NCI-H187 (cell line): ENCODE data around the gene SLC22A3.

Experiments used
- DNase-seq, 2 experiments: peaks; one replicate each; lab custom pipeline; 2025; lab: John Stamatoyannopoulos, UW

SLC22A3 gene

GRCh38 chr6:160333841-160334240, 14.3 kb upstream of the SLC22A3 start:
- DNase-seq, result no peak

GRCh38 chr6:160336200-160336599, 12.0 kb upstream of the SLC22A3 start:
- no peak for DNase-seq

DNA sequence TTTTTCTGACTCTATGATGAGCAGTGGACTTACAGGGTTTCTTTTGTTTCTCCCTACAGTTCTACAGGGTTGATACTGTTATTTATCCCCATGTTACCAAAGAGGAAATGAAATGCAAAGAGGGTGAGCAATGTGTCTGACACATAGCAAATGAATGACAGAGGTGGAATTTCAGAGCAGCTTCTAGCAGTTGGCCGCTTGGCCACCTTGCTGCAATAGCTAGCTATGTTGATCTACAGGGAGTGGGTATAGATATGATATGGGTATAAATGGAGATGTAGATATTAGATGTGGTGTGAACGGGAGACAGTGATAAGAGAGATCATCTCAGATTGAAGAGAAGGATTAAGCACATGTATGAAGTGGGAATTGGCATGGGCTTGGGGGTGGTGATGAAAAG, 10.9 kb upstream of the SLC22A3 start:
- DNase-seq, result no peak

DNA sequence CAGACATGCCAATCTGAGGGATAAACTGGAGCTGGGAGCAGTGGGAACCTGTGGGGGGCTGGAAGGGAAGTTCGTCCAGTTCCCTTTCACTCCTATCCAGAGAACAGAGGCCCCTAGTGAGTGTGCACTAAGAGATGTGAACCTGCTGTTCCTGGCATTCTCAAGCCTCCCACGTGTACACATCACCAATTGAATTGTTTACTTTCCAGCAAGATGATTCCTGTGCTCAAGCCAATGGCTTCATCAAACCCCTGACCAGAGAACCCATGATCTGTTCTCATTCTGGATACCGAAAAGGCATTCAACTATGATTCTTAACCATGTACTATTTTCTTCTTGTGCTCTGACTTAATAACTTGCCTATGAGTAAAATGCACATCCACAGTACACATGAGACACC, 10.2 kb upstream of the SLC22A3 start:
- DNase-seq, result no peak

DNA sequence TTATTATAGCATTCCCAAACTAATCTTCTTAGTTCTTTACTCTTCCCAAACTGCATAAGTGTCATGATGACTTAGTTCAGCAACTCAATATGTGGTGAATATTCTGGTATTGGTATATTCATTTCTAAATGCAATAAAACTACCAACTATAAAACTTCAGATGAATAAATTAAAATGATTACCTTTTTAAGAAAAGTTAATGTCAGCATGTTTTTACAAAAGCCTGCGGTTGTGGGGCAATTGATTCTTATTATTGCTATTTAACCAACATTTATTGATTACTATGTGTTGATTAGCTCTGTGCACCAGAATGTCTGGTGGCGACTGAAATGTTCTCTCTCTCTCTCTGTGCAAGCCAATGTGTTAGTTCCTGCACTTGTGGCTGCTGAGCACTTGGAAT, 5.0 kb upstream of the SLC22A3 start:
- DNase-seq, result no peak

GRCh38 chr6:160344271-160344670, 3.9 kb upstream of the SLC22A3 start:
- no peak for DNase-seq

DNA sequence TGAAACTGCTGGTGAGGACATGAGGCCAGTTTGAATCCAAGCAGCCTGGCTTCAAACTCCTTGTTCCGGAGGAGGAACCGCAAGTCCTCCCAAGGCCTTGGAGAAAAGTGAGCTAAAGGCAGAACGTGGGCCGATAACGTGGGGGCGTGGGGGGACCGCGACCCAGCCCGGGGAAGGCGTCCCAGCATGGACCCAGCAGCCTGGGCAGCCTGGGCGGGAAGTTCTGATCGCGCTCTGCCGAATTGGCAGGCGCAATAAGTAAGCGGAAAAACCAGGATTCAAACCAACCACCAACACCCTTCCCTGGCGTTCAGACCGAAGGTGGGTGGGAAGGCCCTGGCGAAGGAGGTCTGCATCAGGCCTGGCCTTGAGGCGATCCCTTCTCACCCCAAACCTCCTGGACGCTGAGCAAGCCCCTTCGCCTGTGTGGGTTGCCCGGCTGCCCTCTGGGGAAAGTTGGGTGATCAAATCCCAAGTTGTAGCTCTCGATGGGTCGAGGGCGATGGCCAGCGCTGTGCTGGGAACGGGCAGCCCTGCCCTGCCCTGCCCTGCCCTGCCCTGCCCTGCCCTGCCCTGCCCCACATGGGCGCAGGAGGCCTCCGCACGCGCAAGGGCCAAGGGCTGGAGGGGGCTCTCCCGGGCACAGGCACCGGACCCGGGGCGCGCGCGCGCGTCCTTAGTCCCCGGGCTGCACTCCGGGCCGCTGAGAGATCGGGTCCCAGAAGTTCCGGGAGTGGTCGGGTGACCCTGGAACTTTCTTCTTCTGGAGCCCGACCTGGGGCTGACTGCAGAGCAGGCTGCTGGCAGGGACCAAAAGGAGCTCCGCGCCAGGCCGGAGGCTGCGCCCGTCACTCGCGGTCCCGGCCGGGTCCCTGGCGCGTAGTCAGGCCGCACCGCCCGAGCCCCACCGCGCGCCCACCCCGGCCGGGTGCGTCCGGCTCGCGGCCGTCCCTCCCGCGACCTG, 637 bp upstream of the SLC22A3 start:
- no peak for DNase-seq

GRCh38 chr6:160349020-160349441, 853 bp downstream of the SLC22A3 start:
- no peak for DNase-seq

- no peak for DNase-seq
Measured at GRCh38 chr6:160349814-160350350, 1.7 kb downstream of the SLC22A3 start.

DNA sequence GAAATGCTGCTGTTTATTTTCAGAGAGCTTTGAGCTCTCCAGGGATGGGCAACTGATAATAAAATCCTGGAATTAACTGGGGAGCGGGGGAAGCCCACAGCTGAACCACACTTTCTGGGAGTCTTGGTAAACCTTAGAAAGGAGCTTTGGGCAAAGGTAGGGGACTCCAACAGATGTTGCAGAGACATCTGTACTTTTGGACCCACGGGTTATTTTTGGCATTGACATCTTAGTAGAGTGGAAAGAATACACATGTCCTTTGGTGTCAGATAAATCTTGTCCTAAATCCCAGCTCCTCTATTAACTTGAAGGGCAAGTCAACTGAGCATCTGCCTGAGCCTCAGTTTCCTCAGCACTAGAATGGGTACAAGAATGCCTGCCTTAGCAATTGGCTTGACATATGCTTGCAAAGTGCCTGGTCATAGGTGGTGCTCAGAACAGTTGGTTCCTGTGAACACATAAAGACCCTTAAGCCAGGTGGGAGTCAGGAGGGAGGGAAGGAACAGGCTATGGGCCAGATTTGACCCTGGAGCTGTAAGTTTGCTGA, 5.8 kb downstream of the SLC22A3 start:
- no peak for DNase-seq

DNA sequence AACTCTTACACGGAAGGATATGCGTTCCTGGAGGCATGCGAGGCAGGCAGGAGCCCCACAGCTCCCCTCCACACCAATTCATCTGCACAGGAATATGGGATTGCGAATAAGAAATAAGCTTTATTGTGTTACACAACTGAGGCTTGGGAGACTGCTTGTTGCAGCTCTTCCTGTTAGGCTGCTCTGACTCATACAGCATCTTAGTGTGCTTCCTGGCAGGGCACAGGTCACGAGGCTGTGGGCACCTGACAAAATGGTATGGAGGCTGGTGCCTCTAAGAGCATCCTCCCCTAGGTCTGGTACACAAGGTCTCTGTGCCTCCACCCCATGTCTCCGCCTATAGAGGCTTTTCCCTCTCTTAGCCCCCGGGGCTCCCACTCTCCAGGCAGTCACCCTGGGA, 6.8 kb downstream of the SLC22A3 start:
- DNase-seq, result no peak

DNA sequence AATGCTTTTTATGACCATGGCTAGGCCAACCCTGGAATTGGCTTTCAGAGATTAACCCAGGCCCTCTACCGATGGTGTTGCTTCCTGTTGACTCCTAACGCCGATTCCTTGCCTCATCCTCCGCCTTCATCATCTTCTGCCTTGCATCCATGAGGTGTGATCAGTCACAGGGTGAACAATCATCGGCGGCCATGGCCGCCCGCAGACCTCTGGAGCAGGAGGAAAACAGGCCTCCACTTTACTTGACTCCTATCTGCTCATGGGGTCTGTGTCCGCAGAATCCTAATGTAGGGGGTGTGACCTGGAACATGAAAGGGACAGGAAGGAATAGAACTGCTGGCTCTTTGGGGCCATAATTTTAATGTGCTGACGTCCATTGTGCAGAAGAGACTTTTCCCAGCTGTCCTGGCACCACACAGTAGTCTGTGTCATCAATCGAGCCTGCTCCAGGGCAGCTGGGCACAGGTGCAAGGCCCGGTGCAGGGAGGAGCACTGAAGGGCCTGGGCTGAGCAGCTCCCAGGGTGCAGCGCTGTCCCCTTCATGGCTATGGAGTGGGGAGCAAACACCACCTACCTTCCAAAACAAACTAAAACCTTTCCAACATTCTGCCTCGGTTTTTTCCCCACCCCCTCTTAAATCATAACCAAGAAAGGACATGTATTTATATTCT, 8.0 kb downstream of the SLC22A3 start:
- DNase-seq, result no peak

DNA sequence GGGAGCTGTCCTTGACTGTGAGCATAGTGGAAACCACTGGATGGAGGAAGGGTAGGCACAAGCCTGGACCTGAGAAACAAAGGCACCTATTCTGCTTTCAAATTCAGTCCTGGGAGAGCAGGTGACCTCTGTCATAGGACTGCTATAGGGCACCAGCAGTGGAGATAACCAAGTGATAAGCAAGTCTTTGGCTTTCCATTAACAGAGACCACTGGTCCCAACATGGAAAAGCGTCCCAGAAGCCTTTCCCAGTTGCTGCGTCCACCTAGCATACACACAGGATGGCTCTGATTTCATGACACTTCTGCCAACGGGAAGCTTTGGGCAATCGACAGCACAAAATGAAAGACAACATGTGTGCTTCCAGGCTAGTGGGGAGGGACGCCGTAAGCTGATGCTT, 8.9 kb downstream of the SLC22A3 start:
- no peak for DNase-seq

DNA sequence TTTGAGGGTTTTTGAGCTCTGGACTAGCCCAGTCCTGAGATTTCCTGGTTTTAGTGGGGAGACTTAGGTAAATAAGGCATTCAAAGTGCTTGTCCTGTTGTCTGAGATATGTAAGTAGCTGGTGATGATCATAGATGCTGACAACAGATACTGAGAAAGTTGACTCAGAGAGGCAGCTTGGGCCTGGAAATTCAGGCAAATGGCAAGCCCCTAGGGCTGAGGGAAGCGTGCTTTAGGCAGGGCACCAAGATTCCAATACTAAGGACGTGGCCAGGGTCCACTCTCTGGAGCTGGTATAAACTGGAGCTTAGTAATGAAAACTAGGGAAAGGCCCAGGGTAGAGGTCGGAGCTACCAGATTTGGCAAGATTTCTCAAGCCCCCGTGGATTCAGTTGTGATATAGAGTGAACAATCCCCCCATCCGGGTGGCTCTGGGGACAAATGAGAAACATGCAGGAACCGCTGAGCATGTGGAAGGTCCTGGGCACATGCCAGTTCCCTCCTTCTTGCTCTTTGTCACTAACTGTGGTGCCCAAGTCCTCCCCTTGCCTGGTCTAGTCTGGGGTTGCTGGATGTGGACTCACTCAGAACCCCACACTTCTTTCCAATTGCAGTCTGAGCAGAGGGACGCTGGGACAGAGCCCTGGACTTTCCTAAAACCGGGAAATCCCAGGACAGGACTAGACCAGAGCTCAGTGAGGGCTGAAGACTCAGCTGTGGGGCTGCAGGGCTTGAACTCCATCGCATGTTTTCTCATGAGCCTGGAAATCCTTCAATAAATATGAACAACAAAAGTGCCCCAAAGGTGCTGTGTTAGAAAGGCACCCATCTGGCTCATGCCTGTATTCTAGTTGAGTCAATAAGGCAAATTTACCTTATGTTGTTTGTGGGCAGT, 10.3 kb downstream of the SLC22A3 start:
- no peak for DNase-seq

DNA sequence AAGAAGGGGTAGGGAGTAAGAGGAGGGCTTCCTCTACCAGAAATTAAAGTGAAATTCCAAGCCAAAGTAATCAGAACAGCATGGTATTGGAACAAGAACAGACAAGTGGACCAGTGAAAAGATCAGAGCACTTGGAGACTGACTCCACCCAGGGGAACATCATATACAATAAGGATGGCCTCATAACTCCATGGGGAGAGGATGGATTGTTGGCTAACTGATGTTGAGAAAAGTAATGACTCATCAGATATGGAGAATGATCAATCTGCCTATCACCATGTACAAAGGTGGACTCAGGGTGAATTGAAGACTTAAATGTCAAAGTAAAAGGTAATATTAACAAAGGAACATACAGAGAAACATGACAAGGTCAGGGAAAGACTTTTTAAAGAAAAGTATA, 12.8 kb downstream of the SLC22A3 start:
- DNase-seq, result no peak

DNA sequence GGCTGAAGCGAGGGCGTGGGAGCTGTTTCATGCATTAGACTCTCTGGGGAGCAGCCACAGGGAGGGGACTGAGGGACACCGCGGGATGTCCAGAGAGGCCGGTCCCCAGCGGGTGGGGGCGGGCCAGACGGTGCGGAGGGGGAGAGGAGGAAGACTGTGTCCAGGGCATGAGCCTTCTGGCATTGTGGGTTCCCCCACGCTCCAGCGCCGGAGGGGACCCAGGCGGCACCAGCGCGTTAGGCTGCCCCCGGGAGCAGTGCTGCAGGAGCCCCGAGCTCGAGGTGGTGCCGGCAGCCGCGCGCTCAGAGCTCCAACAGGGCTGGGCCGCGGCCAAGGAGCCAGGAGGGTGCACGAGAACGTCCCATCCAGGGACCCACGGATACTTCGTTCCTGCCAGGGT, 14.4 kb downstream of the SLC22A3 start:
- DNase-seq, result no peak

DNA sequence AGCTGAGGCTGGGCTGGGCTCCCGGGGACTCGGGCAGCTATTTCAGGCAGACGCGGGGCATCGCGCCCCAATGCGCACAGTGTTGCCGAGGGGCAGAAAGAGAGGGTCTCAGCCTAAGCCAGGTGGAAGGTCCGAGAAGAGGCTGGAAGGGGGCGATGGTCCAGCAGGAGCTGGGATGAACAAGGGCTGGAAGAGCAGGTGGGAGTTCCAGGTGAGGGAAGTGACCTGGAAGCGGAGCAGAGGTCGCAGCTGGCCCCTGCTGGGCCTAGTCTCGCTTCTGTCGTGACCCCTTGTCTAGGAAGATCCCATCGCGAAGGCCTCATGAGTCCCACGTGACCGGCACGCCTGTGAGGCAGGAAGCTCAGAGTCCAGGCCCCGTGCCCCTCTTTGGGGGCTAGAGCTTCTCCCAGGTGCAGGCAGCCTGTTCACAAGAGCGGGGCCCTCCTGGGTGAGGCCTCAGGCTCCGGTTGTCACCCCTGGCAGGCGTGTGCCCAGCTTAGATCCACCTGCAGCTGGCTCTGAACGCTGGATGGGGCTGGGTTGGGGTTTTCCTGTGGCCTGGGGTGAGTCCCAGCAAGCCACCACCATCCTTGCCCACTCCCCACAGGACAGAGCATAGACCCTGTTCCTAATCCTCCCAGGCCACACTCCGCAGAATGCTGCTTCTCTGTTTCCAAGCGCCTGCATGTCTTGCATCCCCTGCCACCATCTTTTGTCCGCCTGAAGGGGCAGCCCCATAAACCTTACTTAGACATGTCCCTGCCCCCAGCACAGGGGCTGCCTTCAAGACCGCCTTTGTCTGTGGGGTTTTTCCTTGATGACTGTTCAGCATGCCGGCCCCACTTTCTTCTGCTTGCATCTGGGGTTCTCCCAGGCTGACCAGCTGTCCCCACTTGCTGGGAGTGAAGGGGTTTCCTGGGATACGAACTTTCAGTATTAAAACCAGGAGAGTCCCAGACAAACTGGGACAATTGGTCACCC, 15.1 kb downstream of the SLC22A3 start:
- DNase-seq, result no peak

GRCh38 chr6:160365117-160365516, 16.9 kb downstream of the SLC22A3 start:
- DNase-seq, result no peak

- no peak for DNase-seq
Measured at GRCh38 chr6:160367798-160368547, 19.8 kb downstream of the SLC22A3 start.

- DNase-seq, result no peak
Measured at GRCh38 chr6:160368670-160369069, 20.5 kb downstream of the SLC22A3 start.
